ENCODE data around the gene GPR42. TPM values are rescaled to one million over a fixed set of nuclear protein-coding genes. Genes with fewer than 3 reads are reported as not detected.
"Not testable (repeated sequence)": the region's sequence is repeated elsewhere in the genome, so short reads cannot be mapped to it uniquely, and the experiment has no call there.

The GPR42 gene
- total and polyA plus RNA-seq, 2 of the 4 experiments (the other 2 are of a cell fraction) = not detected

- ATAC-seq (ENCODE audit: low read depth); H3K56ac ChIP-seq (ENCODE audit: extremely low read depth, insufficient read depth, low read length); H2AFZ ChIP-seq (replicated peaks; ENCODE audit: low read length, poor library complexity); H3K36me3 ChIP-seq (ENCODE audit: control insufficient read depth, insufficient read depth, low read length); H3K9me1 ChIP-seq (ENCODE audit: insufficient read depth, low read length); intact Hi-C loops (cut with micrococcal nuclease); POLR2A ChIA-PET (ENCODE audit: unreplicated experiment); H3K18ac ChIP-seq (ENCODE audit: low read depth, low read length); H3K9ac ChIP-seq (ENCODE audit: low read depth, low read length); H3K4ac ChIP-seq (ENCODE audit: low read depth, low read length); H2AK5ac ChIP-seq (ENCODE audit: low read depth, low read length); H3K79me1 ChIP-seq (ENCODE audit: low read depth in 1 of 2, low read length in 2 of 2); H2BK15ac ChIP-seq (ENCODE audit: low read depth, low read length); H3K27ac ChIP-seq (ENCODE audit: insufficient read depth, low read length); H2BK5ac ChIP-seq (ENCODE audit: low read depth, low read length, poor library complexity, severe bottlenecking); H3K4me1 ChIP-seq (ENCODE audit: control insufficient read depth, insufficient read depth, low read length); BruUV-seq (replicated peaks); DNase-seq; H2BK20ac ChIP-seq (ENCODE audit: low read depth, low read length); H2AK9ac ChIP-seq (replicated peaks; ENCODE audit: low read depth, low read length, poor library complexity); H3K4me2 ChIP-seq (ENCODE audit: low read depth, low read length); H4K20me1 ChIP-seq (ENCODE audit: insufficient read depth, low read length); H4K91ac ChIP-seq (ENCODE audit: insufficient read depth, low read depth, low read length); H4K5ac ChIP-seq (ENCODE audit: low read depth, low read length); H3K23ac ChIP-seq (ENCODE audit: low read depth, low read length); H4K8ac ChIP-seq (ENCODE audit: low read depth in 2 of 2, low read length in 2 of 2); H2BK120ac ChIP-seq (ENCODE audit: low read depth, low read length); H3K27me3 ChIP-seq (ENCODE audit: control insufficient read depth, insufficient read depth, low read length); dilution Hi-C loops (cut with HindIII; ENCODE audit: low sequenced_read_pairs, unreplicated experiment); CTCF ChIA-PET; in situ Hi-C loops (cut with MboI; ENCODE audit: low sequenced_read_pairs); H3K9me3 ChIP-seq (ENCODE audit: control insufficient read depth, insufficient read depth, low read length); H3K14ac ChIP-seq (replicated peaks; ENCODE audit: low read depth, low read length); H3K4me3 ChIP-seq (ENCODE audit: insufficient read depth, low read depth, low read length): not testable (repeated sequence)
- peak; percentile 45; the same call in 1 of the 2 replicates for TF ChIP-seq CEBPB (IDR thresholded peaks at IDR 0.05; ENCODE audit: low read depth, low read length)
- WGBS, 2 experiments (ENCODE audit: extremely low coverage in 2 of 2, insufficient read length in 1 of 2) = no CpG with 5 or more reads among the region's 5 CpGs
These were observed 8.7 kb downstream of the GPR42 start for GRCh38 chr19:35379545-35379944.
